Activated CD4-positive, CD25-positive, alpha-beta regulatory T cell (primary cell): ENCODE results near the gene GRIK4.

Experiments used
- DNase-seq, 4 experiments: peaks; one replicate each; lab custom pipeline; 2025; lab: John Stamatoyannopoulos, UW

GRIK4 gene

DNA sequence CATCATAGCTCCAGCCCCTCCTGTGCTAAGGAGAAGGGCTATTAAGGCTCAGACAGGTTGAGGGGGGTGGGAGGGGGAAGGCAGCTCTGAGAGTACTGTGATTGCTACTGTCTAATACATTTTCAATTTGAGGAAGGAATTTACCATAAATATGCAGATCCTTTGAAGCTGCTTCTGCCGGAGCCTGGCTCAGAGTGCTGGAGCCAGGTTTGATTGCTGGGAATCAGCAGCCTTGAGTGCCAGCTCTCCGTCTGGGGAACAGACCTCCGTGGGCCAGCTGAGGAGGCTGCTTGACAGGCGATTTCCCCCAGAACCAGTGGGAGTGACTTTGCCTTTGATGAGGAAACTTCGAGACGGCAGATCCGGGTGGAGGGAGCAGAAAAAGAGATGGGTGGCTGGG lies 370.6 kb downstream of the GRIK4 start:
- no peak for DNase-seq

DNA sequence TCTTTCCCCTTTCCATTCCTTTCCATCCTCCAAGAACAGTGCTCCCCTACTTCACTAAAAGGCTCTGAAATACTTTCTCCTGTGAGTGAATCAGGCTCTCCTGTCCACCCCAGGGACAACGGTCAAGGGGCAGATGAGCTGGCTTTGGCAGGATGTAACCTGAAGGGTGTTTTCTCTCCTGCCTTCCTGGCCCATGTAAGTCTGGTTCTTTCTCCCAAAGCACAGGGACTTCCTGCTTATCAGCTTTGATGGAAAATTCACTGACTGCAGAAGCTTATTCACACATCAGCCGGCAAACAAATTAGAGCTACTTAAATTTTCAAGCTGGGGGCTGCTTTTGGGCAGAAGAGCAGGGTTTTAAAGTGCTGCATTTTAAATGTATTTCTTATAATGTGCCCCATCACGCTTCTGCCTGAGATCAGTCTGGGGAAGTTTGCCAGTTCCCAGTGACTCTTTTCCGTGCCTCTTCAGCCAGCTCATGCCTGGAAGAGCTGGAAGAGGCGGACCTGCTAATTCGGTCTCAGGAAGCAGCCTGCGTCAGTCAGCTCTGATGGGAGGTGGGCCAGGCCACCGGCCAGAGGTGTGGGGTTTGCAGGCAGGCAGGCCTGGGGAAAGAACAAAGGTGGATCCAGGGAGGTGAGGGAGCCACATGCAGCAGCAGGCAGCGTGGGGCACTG lies 372.0 kb downstream of the GRIK4 start:
- no peak for DNase-seq

DNA sequence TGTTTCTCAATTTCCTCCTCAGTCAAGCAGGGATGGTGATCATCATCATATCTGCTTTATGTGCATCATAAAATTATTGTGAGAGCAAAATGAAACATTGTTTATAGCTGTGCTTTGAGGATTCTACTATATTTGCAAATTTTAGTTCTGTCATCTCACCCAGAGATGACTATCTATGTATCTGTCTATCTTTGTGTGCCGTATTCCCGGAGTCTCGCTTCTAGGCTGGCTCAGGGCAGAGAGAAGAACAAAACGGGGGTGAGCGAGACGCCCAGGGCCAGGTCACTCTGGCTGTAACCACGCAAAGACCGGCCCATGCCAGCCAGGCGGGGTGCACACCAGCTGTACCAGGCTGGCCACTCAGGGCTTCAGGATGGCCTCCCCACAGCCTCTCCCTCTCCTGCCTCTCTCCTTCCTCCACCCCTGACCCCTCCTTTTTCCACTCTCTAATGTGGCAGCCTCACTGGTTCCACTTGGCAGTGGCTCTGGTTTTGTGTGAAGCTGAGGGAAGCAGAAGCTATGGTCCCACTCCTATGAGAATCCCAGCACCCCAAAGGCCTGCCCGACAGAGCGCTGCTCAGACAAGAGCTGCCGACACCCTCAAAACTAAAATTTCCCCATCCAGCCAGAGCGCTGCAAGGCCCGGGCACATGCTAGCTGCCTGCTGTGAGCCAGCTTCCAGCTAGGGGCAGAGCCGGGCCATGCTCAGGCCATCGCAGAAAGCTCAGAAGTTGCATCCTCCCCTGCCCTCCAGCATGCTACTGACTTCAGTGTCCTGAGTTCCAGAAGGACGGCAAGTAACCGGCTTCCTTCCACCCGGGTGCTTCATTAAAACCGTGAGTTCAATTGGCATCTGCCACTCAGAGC lies 372.8 kb downstream of the GRIK4 start:
- DNase-seq: no peak

DNA sequence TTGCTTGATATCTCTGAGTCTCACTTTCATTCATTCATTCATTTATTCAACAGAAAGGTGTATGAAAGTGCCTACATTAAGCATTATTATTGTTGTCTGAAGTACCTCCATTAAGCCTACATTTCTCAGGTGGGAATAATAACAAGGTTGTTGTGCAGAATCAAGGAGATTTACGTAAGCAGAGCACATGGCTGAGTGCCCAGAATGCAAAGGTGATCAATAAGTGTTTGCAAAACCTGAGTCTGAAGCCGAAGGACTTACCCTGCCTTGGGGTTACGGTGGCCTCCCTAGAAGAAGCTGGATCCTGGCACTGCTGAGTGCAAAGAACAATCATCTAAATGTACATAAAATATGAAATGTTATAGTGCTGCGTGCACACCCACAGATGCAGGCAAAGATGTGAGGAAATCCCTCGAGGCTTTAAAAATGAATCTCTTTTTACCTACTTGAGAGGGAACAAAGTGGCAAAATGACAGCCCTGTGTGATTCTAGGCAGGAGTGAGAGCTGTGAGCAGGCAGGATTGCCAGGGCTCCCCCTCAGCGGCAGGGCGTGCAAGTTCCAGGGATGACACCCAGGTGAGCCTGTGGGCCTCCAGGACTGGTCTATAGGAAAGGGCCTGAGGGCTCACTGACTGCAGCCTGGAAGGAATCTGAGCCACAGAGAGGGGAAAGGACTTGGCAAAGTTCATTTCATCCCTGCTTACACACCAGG lies 379.2 kb downstream of the GRIK4 start:
- DNase-seq: no peak

DNA sequence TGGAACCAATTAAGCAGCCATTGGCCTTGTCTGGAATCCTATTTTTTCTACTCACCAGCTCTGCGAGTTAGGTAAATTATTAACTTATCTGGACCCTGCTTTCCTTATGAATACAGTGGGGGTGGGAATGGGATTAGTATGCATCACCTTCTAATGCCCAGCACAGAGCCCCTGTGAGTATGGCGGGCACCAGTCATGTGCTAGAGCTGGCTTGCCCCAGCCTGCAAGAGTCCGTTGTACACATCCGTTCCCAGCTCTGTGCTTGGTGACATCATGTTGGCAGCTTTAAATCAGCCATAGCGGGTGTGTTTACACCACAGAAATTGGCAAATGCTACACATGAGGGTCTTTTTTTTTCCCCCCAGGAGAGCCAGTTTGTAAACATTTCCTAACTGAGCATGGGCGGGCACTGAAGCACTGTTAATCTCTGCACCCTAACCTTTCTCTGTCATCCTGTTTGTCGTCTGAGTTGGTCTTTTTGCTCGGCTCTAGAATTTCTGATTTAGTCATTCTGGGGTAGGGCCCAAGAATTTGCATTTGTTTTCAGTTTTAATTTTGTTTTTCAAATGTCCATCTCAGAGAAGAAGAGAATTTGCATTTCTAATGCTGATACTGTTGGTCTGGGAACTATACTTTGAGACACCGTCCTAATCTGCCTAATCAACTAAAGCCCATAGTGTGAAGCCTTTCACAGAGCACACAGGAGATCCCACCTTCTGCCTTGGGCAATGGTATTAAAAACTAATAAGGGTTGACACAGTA lies 382.1 kb downstream of the GRIK4 start:
- no peak for DNase-seq

DNA sequence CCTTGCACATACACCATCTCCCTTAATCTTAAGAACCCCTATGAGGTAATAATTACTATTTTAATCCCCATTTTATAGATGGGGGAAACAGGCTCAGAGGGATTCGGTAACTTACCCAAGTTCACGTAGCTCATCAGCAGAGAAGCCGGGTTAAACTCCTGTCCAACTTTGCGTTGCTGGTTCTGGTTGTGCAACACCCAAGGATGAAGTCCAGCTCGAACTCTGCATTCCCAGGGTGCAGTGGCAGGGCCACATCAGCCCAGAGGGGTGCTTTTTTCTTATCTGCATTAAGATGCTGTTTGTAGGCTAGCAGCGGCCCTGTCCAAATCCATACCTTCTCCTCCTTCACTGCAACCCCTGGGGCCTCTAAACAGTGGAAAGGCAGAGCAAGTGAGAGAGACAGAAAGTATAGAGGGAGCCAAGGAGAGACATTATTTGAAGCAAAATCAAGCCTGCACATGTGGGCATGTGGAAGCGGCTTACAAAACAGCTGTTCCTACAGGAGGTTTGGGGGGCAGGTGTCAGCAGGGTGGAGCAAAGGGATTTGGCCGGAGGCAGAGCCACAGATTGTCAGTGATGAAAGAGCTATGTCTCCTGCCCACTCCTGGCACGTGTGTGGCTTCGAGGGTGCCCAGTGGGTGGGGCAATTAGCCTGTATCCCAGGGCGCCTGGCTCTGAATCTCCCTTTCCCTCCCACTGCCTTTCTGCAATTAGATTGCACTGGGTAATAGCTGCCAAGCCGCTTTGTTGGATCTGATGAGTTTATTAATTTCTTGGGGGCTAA lies 382.8 kb downstream of the GRIK4 start:
- DNase-seq: no peak

DNA sequence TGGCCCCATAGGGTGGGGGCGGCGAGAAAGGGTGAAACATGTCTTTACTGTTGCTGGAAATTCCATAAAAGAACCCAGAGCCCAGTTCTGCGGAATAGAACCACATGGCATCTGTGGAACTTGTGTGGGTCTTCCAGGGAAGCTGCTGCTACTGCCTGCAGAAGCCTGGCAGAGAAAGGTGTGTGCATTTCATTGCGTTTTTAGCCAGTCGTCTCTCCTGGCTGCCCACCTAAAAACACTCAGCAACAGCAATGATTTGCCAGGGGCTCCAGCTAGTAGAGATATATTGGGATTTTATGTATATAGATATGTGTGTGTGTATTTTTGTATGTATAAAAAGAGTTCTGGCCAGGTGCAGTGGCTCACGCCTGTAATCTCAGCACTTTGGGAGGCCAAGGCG lies 385.1 kb downstream of the GRIK4 start:
- DNase-seq: no peak

DNA sequence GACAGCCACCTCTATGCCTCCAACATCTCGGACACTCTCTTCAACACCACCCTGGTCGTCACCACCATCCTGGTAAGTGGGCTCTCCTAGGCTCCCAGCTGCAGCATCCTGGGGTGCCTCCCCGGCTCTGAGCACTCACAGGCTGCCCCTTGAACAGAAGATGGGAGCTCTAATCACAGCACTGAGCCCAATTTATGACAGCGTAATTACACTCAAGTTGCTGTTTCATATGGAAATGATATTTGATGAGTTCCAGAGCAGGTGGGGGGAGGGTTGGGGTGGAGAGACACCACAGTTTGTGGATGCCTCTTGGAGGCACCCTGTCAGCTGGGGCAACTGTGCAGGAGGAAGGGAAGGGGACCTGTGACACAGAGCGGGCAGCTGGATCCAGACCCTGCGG lies 387.0 kb downstream of the GRIK4 start:
- no peak for DNase-seq

DNA sequence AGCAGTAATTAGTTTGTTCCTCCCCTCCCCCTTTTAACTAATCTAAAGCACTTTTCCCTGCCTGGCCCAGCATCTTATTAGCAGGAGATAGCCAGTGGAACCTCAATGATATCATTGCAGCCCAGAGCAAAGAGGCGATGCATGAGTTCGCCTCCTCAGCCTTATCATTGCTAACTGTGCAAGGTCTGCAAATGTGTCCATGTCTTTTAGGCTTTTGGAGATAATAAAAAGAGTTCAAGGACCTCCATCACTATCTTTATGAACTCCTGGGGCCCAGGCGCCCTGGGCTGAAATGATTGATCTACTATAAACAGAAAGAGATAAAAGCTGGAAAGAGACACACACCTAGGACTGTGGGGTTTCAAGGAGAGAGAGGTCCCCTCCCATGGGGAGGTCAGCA lies 388.2 kb downstream of the GRIK4 start:
- DNase-seq: no peak

DNA sequence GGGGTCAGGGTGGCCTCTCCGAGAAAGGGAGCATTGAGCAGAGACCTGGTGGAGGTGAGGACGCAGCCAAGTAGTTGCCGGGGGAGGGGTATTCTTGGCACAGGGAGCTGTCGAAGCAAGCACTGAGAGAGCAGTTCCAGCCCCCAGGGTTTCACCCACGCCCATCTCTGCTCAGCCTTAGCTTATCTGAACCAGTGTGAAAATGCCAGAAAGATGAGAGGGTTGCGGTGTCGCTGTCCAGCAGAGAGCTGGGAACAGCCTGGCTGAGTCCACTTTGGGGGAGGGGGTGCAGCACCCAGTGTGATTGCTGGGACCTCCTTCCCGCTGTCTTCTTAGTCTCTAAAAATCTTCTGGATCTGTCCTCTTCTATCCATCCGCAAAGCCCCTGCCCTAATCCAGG lies 389.1 kb downstream of the GRIK4 start:
- no peak for DNase-seq

DNA sequence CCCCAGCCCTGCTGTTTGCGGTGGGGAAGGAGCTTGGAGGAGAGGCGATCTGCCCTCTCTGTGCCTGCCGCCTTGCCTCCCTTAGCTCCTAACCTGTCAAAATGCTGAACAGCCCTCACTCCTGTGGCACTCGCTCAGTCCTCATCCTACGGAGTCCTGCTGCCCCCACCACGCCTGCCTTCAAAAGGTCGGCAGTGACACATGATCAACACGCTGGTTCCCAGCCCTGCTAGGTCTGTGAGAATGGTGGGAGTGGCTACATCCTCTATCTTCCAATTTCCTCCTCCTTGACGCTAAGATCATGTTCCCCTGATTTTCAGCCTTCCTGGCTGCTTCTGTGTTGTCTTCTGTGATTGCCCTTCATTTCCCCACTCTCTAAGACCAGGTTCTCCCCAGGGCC lies 392.1 kb downstream of the GRIK4 start:
- DNase-seq: no peak

DNA sequence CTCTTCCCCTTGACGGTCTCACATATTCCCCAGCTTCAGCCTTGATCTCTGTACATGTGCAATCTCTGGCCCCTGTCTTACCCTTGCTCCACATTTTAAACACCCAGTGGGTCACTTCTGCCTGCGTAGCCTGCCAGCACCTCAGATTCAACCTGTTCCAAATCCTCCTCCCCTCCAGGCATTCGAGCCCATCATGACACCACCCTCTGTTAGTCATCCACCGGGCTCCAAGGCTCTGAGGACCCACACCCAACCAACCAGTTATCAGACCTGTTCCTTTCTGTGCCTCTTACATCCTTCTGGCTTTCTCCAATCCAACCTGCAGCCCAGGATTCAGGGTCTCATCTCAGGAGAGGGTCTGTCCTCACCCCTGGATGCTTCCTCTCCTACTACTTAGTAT lies 392.6 kb downstream of the GRIK4 start:
- no peak for DNase-seq

DNA sequence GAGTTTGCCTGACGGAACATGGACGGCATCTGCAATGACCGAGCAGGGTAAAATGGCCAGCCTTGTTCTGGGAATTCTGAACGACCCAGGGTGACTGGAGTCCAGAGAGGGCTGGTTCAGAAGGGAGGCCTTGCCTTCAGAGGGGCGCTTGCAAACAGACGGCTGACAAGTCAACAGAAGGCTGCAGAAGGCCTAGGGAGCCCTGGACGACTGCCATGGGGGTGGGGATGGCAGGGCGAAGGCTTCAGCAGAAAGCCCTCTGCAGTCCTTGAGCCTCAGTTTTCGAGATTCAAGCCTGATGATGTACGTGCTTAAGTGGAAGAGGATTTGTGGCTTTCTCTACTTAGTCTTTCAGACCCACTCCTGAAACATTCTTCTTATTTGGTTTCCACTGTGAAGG lies 395.2 kb downstream of the GRIK4 start:
- DNase-seq: no peak

DNA sequence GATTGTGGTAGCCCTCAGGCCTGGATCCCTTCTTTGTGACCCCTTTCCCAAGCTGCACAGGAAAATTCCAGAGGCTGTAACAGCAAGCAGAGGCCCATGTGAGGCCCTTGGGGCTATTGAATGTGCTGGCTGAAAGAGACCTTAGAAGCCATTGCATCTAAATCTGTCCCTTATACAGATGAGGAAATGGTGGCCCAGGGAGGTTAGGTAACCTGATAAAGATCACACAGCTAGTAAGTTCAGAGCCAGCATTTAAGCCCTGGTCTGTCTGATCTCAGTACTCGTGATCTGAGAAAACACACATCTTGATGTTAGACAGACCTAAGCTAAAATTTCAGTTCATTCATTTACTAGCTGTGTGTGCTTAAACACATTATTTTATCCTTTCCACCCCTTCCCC lies 396.4 kb downstream of the GRIK4 start:
- no peak for DNase-seq

DNA sequence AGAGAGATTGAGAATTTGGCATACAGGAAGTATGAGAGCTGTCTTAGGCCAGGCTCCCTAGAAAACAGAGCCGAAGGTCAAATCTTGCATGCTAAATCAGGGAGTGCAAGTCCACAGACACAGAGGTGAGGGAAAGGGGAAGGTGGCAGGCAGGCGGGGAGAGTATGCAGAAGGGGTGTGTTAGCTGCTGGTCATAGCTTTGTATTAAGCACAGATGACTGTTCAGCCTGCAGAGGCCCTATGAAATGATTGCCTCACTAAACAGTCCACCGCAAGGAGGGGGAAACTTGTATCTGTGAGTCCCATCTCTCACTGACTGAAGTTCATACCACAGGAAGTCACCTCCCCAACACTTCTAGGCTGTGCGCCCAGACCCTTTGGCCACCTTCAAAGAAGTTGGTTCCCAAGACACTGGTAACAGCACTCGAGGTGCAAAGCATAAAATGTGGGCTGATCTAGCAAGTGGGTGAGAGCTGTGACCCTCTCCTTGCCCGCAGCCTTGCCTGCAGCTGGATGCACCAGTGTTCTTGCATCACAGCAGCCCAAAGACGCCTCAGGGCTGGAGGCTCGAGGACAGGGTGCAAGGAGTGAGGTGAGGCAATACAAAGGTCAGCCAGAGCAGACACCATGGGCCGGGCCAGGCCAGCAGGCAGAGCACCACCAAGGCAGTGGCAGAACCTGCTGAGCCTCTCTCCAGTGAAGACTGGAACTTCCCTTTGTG lies 397.1 kb downstream of the GRIK4 start:
- DNase-seq: no peak

DNA sequence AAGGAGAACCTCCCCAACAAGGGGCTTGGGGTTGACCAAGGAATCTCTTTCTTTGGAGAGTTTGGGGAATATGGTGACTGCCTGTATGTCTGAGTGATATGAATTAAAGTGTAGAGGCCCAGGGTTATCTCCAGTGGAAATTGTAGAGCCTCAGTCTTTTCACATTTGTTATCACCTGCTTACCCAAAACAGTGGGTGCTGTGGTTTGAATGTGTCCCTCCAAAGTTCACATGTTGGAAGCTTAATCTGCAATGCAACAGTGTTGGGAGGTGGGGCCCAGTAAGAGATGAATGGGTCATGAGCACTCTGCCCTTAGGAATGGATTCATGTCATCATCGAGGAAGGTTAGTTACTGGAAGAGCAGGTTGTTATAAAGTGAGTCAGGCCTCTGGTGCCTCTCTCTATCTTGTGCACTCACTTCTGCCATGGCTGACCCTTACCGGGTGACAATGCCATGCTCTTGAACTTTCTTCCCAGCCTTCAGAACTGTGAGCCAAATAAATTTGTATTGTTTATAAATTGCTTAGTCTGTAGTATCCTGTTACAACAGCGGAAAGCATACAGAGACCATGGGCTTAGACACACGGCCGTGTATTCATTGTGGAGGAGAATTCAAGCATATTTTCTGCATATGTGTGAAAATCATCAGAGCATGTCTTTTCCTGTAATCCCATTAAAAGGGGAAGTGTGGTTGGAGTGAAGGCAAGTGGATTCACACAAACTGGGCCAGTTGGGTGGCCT lies 398.3 kb downstream of the GRIK4 start:
- DNase-seq: no peak

DNA sequence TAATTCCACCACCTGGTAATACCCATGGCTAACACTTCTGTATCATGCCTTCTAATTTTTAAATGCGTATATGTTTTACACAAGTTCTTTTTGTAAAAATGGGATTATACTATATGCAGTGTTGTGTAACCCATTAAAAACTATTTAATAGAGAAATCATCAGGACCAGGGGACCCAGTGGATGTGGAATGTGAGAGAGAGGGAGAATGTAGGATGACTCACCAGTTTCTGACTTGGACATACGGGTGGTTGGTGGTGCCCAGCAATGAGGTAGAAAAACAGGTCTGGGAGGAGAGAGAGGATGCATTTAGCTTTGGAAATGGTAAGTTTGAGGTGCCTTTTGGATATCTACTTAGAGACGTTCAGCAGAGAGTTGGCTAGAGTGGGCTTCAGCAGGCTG lies 400.4 kb downstream of the GRIK4 start:
- no peak for DNase-seq

DNA sequence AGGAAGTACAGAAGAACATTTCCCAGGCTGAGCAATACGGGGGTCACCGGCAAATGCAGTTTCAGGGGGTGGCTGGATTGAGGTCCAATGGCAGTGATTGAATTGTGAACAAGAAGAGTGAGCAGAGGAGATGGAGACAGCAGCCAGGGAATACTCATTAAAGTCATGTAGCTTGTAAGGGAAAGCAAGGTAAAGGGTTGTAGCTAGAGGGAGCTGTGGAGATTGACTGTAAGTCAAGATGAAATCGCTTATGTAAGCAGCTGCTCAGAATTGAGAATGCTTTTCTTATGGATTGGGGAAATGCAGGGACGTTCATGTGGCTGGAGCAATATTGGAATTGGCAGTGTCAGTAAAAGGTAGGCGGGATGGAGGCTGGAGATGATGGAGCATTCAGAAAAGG lies 401.0 kb downstream of the GRIK4 start:
- DNase-seq: no peak

DNA sequence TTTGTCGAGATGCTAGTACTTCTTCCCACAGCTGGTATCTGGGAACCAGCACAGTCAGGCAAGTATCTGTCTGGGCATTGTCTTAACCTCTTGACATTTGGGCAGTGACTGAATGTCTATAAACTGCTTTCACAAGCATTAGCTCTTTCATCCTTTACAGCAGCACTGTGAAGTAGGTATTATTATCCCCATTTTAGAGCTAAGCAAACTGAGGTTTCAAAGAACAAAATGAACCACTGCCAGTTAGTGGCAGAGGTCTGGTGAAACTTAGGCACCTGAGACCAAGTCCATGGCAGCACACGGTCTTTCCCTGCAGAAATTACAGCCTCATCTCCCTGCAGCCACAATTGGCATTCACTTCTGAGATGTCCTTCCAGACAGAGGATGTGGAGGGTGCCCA lies 401.4 kb downstream of the GRIK4 start:
- DNase-seq: no peak

DNA sequence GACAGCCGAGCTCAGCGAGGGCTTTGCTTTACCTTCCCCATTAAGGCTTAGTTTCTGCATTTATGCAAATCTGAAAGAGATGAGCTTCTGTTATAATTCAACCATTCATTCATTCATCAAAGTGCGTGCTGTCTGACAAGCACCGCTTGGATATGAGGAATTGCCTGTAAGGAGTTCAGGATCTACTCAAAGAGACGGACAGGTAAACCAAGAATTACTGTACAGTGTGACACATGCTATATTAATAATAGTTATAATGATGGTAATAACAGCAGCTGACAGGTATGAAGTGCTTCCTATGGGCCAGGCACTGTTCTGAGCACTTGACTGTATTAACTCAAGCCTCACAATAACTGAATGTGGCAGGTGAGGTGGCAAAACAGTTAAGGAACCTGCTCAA lies 402.5 kb downstream of the GRIK4 start:
- DNase-seq: no peak
